ENCODE measurements around the gene UCK2. TPM values are rescaled to one million over a fixed set of nuclear protein-coding genes. Genes with fewer than 3 reads are reported as not detected.

UCK2 gene
- total and polyA plus RNA-seq, 12 donors = 5.4 to 22.7 (median 14.0) TPM

DNA sequence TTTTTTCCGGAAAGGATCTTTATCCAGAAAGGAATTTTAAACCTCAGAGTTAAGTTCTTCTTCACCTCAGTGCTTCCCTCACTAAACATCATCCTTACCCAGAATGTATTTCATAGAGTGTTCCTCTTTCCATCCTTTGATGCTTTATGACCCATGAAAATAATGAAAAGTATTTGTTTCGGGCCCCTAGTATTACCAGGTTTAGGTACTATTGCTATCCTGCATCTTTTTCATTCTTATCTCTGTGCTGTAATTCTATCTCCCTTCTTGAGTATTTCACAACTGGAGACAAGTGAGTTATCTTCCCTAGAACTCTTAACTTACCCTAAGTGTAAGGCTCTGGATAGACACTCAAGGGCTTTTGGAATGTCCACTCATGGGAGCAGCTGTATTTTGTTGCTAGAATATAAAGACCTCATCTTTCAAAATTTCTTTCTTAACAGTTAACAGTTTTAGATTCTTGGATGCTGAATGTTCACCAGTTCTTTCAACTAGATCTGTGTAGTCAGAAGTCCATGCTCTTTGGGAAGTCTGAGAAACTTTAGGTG is 26.2 kb downstream of the UCK2 start:
- Histone ChIP-seq H3K27me3 (no peaks in the 10 kb centered on the region), H3K4me1 (replicated peaks in 1 of 2) (no peaks in the 10 kb centered on the region), H3K36me3 (replicated peaks in 1 of 2) (no peaks in the 10 kb centered on the region), H3K27ac (no peak overlapping the region), H3K4me3 (no peak overlapping the region), H3K9me3 (replicated peaks in 1 of 3) (no peaks in the 10 kb centered on the region)
- whole genome bisulfite sequencing, 4 donors = 94 to 97% (median 96%) methylated on average over 2 of the region's 2 CpGs
- DNase-seq = no peak
- TF ChIP-seq, protein P1, sequence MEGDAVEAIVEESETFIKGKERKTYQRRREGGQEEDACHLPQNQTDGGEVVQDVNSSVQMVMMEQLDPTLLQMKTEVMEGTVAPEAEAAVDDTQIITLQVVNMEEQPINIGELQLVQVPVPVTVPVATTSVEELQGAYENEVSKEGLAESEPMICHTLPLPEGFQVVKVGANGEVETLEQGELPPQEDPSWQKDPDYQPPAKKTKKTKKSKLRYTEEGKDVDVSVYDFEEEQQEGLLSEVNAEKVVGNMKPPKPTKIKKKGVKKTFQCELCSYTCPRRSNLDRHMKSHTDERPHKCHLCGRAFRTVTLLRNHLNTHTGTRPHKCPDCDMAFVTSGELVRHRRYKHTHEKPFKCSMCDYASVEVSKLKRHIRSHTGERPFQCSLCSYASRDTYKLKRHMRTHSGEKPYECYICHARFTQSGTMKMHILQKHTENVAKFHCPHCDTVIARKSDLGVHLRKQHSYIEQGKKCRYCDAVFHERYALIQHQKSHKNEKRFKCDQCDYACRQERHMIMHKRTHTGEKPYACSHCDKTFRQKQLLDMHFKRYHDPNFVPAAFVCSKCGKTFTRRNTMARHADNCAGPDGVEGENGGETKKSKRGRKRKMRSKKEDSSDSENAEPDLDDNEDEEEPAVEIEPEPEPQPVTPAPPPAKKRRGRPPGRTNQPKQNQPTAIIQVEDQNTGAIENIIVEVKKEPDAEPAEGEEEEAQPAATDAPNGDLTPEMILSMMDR (IDR thresholded peaks at IDR 0.05) = no peak
- no peak for TF ChIP-seq POLR2A (IDR thresholded peaks at IDR 0.05)
- intact Hi-C loops (cut with DNase I) = no loop called here

DNA sequence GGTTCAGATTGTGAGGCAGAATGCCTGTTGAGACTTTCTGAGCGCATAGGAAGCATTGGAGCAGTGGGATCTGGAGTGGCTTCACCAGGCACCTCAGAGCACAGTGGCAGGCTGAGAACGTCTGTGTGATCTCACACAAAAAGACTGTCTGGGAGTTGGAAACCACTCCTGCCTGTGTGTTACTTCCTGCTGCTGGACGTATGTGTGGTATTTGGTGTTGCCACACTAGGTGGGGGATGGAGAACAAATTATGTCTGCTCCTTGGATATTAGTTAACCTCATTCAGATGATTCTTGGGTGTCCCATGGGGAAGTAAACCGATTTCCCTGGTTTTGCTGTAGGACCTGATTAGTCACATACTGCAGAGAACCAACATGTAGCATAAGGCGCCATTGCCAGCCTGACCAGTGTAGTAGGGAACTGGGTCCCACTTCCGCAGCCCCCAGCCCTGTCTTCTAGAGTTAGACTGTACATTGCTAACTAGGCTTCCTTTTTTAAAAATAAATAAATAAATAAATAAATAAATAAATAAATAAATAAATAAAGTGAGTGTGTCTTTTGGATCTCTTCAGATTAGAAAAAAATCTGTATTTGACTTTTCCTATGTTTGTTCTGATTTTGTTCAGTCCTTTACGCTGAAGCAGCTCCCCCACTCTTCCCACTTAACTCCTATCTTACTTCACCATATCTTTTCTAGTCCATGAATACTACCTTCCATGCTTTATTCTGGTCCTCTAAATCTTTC is 26.9 kb downstream of the UCK2 start:
- peak in 2 of 7 donors; percentile 15 to 25 for DNase-seq
- H3K4me1 ChIP-seq (replicated peaks in 1 of 2) = no peaks in the 10 kb centered on the region
- no peak overlapping the region for H3K27ac ChIP-seq
- WGBS, 4 donors = 71 to 87% (median 75%) methylated on average over 7 of the region's 7 CpGs
- intact Hi-C loops (cut with DNase I) = no loop called here
- no peaks in the 10 kb centered on the region for H3K9me3 ChIP-seq (replicated peaks in 1 of 3)
- no peak for TF ChIP-seq POLR2A (IDR thresholded peaks at IDR 0.05)
- TF ChIP-seq, protein P1 (IDR thresholded peaks at IDR 0.05) = no peak
- H3K36me3 ChIP-seq (replicated peaks in 1 of 2) = no peaks in the 10 kb centered on the region
- no peaks in the 10 kb centered on the region for H3K27me3 ChIP-seq
- H3K4me3 ChIP-seq = no peak overlapping the region

DNA sequence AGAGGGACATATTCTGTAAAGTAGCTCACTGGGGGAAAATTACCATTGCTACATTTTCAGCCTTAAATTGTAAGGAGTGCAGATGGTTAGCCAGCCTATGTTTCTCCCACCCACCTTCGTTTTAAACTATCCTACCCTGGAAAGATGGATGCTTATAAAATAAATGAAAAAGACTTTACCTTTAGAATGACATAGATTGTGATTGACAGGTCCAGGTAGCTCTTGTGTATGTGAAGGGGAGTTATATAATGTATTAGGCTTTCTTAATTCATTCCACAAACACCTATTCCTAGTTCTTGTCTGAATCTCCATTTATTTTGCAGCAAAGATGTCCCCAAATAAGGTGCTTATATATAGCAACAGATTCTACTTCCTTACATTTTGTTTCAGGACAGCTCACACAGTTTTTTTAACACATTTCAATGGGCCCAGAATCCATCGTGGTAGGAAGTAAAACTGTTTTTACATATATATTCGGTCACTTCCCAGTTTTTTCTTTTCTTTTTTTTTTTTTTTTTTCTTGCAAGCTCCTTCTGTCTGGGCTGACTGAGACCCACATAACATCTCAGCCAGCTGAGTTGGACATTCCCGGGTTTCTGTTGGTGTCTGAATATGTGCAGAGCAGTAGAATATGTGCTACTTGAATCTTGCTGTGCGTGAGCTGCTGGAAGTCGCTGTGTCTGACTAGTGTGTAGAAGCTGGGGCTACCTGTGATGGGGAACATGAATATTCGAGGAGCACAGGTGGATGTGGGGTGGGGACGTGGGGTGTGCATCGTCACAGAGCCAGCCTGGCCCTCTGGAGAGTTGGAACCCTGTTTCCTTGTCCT is 27.8 kb downstream of the UCK2 start:
- Histone ChIP-seq H3K4me3 (no peak overlapping the region), H3K27me3 (no peaks in the 10 kb centered on the region), H3K36me3 (replicated peaks in 1 of 2) (no peaks in the 10 kb centered on the region), H3K9me3 (replicated peaks in 1 of 3) (no peaks in the 10 kb centered on the region), H3K27ac (no peak overlapping the region), H3K4me1 (replicated peaks in 1 of 2) (no peaks in the 10 kb centered on the region)
- no peak for DNase-seq
- intact Hi-C loops (cut with DNase I) = no loop called here
- TF ChIP-seq, protein P1 (IDR thresholded peaks at IDR 0.05) = no peak
- no peak for TF ChIP-seq POLR2A (IDR thresholded peaks at IDR 0.05)
- WGBS, 4 donors = 83 to 88% (median 84%) methylated on average over 9 of the region's 9 CpGs

DNA sequence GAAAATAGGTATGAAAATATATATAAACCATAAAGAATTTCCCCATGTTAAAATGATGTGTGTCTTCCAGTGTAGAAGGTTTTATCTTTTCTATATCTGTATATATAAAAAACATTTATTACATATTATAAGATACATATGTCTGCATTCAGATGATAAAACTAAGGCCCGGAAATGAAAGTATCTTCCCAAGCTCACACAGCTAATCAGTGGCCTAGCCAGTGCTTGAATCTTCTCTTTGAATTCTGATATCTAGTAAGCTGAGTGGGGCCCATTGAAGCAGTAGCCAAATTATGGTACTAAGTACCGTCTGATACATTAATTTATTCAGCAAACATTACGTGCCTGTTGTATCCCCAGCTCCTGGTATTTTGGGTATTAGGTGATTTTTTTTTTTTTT is 28.6 kb downstream of the UCK2 start:
- no peak overlapping the region for H3K27ac ChIP-seq
- no peak overlapping the region for H3K4me3 ChIP-seq
- no peak for DNase-seq
- no peaks in the 10 kb centered on the region for H3K9me3 ChIP-seq (replicated peaks in 1 of 3)
- H3K27me3 ChIP-seq = no peaks in the 10 kb centered on the region
- WGBS, 4 donors = 85 to 95% (median 92%) methylated on average over 3 of the region's 3 CpGs
- TF ChIP-seq, protein P1 (IDR thresholded peaks at IDR 0.05) = no peak
- TF ChIP-seq POLR2A (IDR thresholded peaks at IDR 0.05) = no peak
- no peaks in the 10 kb centered on the region for H3K36me3 ChIP-seq (replicated peaks in 1 of 2)
- intact Hi-C loops (cut with DNase I) = no loop called here
- no peaks in the 10 kb centered on the region for H3K4me1 ChIP-seq (replicated peaks in 1 of 2)

Measured in adrenal gland (tissue), 12 donors.